NCI-H1436 treated with DMSO at 0.1 percent for 48 hours (cell line): Measurements from ENCODE around the gene MS4A4E.
"Not testable (repeated sequence)": the region's sequence is repeated elsewhere in the genome, so short reads cannot be mapped to it uniquely, and the experiment has no call there.

Source experiments
- DNase-seq: peaks from one replicate; lab custom pipeline; 2025; lab: John Stamatoyannopoulos, UW

MS4A4E gene

GRCh38 chr11:60221181-60221580, 21.8 kb downstream of the MS4A4E start:
- DNase-seq = no peak

DNA sequence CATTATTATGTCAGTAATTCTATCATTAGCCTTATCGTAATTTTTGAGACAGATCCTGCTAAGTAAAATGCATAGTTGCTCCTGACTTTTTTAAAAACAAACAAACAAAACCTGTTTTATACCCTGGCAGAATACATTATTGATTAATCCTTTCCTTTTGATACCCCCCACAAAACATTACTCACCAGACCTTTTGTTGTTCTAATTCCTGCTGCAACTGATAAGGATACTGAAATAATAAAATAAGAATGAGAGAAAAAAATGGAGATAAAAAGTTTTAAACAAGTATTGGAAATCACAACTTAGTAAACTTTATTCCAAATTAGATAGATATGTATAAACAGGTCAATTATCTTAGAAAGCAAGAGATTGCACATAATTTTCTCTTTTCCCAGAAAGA, 28.6 kb downstream of the MS4A4E start:
- DNase-seq = no peak

- no peak for DNase-seq
Measured at GRCh38 chr11:60211206-60211605, 31.7 kb downstream of the MS4A4E start.

- DNase-seq = no peak
Measured at GRCh38 chr11:60209977-60210376, 33.0 kb downstream of the MS4A4E start.

DNA sequence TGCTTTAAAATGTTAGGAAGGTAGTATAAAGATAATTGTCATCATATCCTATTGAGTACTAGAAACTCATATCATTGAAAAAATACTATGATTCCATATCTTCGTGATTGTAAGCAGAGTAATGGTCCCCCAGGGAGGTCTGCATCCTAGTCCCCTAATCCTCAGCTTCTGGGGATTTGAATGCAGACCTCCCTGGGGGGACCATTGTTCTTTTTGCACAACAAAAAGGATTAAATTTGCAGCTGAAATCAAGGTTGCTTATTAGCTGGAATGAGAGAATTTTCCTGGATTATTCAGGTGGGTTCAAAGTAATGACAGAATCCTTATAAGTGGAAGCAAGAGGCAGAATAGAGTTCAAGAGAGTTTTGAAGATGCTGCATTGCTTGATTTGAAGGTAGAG, 34.0 kb downstream of the MS4A4E start:
- no peak for DNase-seq

DNA sequence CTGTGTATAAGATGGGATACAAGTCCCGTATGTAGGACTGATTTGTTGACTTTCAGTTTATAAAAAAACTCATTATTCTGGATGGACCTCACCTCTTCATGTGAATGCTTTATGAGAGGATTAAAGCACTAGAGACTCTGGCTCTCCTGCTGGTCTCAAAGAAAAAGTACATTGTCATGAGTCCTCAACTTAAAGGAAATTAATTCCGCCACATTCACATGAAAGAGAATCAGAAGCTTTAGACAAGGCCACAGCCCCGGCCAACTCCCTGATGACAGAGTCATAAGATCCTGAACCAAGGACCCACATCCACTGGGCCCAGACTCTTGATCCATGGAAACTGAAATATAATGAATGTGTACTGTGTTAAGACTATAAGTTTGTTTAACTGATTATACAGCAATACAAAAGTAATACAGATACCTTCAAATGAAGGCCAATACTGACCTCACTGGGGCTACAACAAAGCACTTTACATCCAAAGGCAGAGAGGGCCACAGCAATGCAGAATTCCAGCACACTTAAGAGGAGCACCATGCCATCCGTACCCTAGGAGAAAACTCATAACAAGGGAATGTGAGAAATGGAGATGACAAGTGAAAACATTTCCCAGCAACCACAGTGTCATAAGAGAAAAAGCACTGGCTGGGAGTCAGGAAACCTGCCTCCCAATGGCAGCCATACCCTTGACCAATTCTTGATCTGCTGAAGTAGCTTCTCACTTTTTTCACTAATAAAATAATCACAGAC, 34.6 kb downstream of the MS4A4E start:
- DNase-seq = no peak

DNA sequence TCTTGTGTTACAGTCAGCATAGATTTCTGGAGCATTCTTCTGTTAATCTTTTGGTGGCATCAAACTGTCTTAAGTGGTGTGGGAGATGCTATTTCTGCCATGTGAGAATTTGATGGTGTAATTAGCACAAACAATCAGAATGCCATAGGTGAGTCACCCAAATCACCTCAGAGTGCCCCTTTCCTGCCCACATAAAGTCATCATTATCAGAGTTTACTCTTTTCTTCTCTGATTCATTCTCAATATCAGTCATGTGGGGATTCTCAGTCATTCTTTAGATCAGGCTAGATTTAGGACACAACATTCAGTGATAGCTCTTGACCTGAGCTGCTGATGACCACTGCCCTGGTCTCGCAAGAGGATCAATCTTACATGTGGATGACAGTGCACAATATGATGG, 36.3 kb downstream of the MS4A4E start:
- DNase-seq = no peak

DNA sequence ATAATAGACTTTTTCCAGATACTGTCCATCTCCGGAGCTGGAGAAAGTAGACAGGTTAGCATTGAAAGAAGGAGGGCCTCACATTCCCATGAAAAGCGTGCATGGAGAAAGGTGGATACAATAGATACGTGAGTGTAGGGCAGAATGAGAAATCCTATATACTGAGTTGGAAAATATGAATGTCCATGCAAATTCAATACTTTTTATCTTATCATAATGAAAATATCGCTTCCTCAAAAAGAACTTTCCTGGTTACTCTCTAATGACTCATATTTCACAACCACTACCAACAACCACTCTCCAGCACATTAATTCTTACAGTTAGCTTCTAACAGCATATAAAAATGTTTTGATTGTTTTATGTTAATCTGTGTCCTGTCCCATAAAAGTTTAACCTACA, 38.0 kb downstream of the MS4A4E start:
- DNase-seq = no peak

DNA sequence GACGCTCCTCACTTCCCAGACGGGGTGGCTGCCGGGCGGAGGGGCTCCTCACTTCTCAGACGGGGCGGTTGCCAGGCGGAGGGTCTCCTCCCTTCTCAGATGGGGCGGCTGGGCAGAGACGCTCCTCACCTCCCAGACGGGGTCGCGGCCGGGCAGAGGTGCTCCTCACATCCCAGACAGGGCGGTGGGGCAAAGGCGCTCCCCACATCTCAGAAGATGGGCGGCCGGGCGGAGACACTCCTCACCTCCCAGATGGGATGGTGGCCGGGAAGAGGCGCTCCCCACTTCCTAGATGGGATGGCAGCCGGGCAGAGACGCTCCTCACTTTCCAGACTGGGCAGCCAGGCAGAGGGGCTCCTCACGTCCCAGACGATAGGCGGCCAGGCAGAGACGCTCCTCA, 41.6 kb downstream of the MS4A4E start:
- DNase-seq = not testable (repeated sequence)

GRCh38 chr11:60197442-60197841, 45.5 kb downstream of the MS4A4E start:
- no peak for DNase-seq

GRCh38 chr11:60195923-60196368, 47.0 kb downstream of the MS4A4E start:
- no peak for DNase-seq

- no peak for DNase-seq
Measured at GRCh38 chr11:60194511-60194910, 48.4 kb downstream of the MS4A4E start.

DNA sequence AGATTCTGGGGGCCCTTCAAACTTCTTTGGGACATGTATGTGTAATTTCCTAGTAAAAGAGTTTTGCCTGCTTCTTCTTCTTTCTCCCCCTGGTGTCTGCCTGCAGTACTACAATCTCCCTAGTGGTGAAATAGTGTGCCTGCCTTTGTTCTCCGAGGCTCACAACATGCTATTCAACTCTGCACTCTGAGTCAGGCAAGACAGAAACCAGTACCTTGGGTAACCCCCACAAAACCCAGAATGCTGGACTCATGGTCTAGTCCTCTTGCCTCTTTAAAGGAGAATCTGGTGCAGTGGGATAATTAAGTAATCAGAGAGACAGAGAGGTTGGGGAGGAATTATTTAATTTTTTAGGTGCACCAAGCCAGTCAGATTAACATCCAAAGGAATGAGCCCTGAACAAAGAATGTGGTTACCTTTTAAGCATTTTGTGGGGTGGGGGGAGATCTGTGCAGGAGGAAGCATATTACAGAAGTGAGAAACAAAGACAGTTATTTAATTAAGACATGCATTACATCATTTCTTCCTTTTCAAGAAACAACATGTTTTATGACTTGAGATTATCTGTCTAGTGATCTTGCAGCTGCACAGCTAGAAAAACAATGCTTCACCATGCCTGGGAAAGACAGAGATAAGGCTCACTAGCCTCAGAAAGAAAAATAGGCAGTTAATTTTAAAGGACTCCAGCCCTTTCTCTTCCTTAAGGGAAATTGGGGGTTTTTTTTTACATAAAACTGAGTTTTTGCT, 49.1 kb downstream of the MS4A4E start:
- no peak for DNase-seq

DNA sequence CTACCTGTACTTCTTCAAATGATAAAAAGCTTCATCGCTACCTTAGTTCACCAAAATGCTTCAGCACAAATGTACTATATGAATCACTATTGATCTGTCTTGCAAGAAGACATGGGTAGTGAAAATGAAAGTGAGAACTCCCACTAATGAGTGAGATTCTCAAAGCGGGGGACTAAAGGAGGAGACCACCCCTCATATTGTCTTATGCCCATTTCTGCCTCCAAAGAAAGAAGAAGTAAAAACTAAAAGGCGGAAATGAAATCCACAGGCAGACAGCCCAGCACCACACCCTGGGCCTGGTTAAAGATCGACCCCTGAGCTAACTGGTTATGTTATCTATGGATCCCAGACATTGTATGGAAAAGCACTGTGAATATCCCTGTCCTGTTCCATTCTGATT, 50.4 kb downstream of the MS4A4E start:
- DNase-seq = not testable (repeated sequence)

GRCh38 chr11:60188481-60188880, 54.5 kb downstream of the MS4A4E start:
- DNase-seq = not testable (repeated sequence)

DNA sequence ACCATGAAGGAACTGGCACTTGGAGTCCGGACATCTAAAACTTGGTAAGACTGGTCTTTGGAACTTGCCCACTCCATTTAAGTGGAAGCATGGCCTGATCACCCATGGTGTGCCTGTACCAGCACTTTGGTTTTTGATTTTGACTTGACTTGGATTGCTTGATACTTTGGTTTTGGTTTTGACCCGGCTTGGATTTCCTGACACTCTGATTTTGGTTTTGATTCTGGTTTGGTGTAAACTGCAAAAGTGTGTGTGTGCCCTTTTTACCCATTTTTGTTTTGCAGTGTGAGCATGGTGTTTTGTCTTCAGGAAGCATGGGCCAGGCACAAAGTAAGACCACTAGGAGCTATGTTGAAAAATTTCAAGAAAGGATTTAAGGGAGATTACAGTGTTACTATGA, 56.8 kb downstream of the MS4A4E start:
- DNase-seq = not testable (repeated sequence)

GRCh38 chr11:60185512-60185827, 57.5 kb downstream of the MS4A4E start:
- not testable (repeated sequence) for DNase-seq

DNA sequence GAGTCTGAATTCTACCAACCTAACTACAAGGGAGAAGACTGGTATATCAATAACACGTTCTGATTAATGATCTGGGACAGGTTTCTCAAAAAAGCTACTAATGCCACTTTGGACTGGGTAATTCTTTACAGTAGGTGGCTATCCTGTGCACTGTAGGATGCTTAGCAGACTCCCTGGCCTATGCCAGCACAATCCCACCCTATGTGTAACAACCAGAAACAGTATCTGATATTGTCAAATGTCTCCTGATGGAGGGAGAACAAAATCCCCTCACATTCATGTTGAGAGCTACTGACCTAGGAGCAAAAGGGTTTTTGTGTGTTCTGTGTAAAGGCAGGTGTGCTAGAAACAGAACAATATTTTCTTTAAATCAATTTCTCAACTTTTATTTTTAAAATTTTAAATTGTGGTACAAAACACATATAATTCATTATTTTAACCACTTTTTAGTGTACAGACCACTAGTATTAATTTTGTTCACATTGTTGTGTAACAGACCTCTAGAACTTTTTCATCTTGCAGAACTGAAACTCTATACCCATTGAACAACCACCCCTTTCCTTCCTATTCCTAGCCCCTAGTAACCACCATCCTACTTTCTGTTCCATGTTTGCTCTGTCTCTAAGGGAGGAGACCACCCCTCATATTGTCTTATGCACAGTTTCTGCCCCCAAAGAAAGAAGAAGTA, 58.0 kb downstream of the MS4A4E start:
- no peak for DNase-seq

- DNase-seq = no peak
Measured at GRCh38 chr11:60183591-60184205, 59.2 kb downstream of the MS4A4E start.

GRCh38 chr11:60182541-60183330, 60.2 kb downstream of the MS4A4E start, which contains the start of gene MS4A6A:
Gene MS4A6A, minus strand, starts transcription at chr11:60183083. Its CDS starts 1,356 bp downstream, at chr11:60181727.
- DNase-seq = no peak

DNA sequence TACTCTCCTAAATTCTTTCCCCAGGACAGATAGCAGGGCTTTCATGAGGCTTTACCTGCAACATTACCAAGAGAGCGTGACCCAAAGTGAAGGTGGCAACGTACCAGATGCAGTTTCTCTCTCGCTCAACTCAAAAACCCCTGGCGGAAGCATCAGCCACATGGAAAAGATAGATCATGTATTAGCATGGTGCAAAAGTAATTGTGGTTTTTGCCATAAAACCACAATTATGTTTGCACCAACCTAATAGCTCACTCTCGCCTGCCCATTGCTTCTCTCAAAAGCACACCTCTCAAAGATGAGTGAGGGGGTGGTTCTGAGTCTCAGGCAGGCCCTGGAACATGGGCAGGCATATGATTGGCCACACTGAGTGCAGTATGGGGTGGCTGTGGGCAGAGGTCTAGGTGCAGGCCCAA, 67.1 kb downstream of the MS4A4E start:
- no peak for DNase-seq

DNA sequence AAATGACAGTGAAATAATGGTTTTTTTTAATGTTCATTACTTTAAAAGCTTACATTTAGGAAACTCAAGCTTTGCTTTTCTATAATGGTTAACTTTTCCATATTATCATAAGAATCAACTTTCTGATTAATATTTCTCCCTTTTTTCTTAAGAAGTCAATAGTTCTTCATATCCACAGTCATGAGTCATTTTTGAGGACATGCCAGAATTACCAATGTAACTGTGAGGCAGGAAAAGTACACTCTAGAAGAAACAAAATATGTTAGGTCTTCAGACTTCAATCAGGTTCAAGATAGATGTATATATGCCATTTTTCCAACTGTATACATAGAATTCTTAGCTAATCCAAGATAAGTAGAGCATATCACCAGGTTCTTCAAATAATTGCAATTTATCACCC, 70.9 kb downstream of the MS4A4E start:
- DNase-seq = no peak
